DOHH2 (cell line): Measurements from ENCODE around the gene CIC.

ENCODE experiments used
- H3F3A ChIP-seq: fragments of 200-600 bp; sonication (generic), shearing (Covaris generic); 2 replicates; pipeline ENCODE4 v1.6.0; 2016; ENCODE audit warnings: antibody characterized with exemption, mild to moderate bottlenecking; ENCODE audit not compliant: control insufficient read depth, insufficient read depth
- H3K27ac ChIP-seq: fragments of 200-600 bp; sonication (generic); 2 replicates; pipeline ENCODE4 v1.5.1; 2014; ENCODE audit warnings: low read depth, mild to moderate bottlenecking, low read length, moderate library complexity
- H3K27me3 ChIP-seq: fragments of 200-600 bp; sonication (generic); 2 replicates; pipeline ENCODE4 v1.6.1; 2014; ENCODE audit warnings: mild to moderate bottlenecking, low read length, mixed read lengths; ENCODE audit not compliant: control insufficient read depth
- H3K36me3 ChIP-seq: fragments of 200-600 bp; sonication (generic); 2 replicates; pipeline ENCODE4 v1.6.1; 2014; ENCODE audit warnings: mild to moderate bottlenecking, low read length, moderate library complexity, mixed read lengths; ENCODE audit not compliant: control insufficient read depth
- H3K4me1 ChIP-seq: fragments of 200-600 bp; sonication (generic); 2 replicates; pipeline ENCODE4 v1.6.1; 2014; ENCODE audit warnings: mild to moderate bottlenecking, low read length, mixed read lengths; ENCODE audit not compliant: control insufficient read depth
- H3K4me2 ChIP-seq: fragments of 200-600 bp; sonication (generic); 2 replicates; pipeline ENCODE4 v1.6.0; 2014; ENCODE audit warnings: mild to moderate bottlenecking, low read length, moderate library complexity
- H3K4me3 ChIP-seq: fragments of 200-600 bp; sonication (generic); 2 replicates; pipeline ENCODE4 v1.5.1; 2014; ENCODE audit warnings: mild to moderate bottlenecking, low read length, mixed read lengths
- H3K79me2 ChIP-seq: fragments of 200-600 bp; sonication (generic); 2 replicates; pipeline ENCODE4 v1.6.1; 2014; ENCODE audit warnings: mild to moderate bottlenecking, low read length, mixed read lengths; ENCODE audit not compliant: control insufficient read depth
- H3K9me2 ChIP-seq: fragments of 200-600 bp; sonication (generic); replicated peaks from 2 replicates; pipeline ENCODE4 v1.6.1; 2014; ENCODE audit warnings: mild to moderate bottlenecking, low read length, mixed read lengths; ENCODE audit not compliant: control insufficient read depth
- H3K9me3 ChIP-seq: fragments of 200-600 bp; sonication (generic); 2 replicates; pipeline ENCODE4 v1.6.1; 2014; ENCODE audit warnings: antibody characterized with exemption, low read length, mixed read lengths; ENCODE audit not compliant: control insufficient read depth, insufficient read depth
- H4K20me1 ChIP-seq: fragments of 200-600 bp; sonication (generic); 2 replicates; pipeline ENCODE4 v1.6.0; 2014; ENCODE audit warnings: low read depth, mild to moderate bottlenecking, antibody characterized with exemption, low read length, moderate library complexity; ENCODE audit not compliant: control insufficient read depth, insufficient read depth
- CTCF ChIP-seq: fragments of 200-600 bp; sonication (generic); IDR thresholded peaks from one replicate; pipeline ENCODE4 v1.5.1; 2014; ENCODE audit warnings: antibody characterized with exemption, mild to moderate bottlenecking, low read depth, low read length; ENCODE audit not compliant: poor library complexity, severe bottlenecking
- EZH2phosphoT487 ChIP-seq: fragments of 200-600 bp; sonication (generic); IDR thresholded peaks from 2 replicates; pipeline ENCODE4 v1.6.1; 2017; ENCODE audit warnings: borderline replicate concordance, mild to moderate bottlenecking, antibody characterized with exemption, low read length, moderate library complexity, mixed read lengths

CIC gene

GRCh38 chr19:42323473-42323851, 54.4 kb downstream of the CIC start:
- H3K79me2 ChIP-seq = peaks cover 30% of the 10 kb centered on the region
- H3K4me3 ChIP-seq = no peak overlapping the region
- peaks cover 6% of the 10 kb centered on the region; the same call in 1 of the 2 replicates for H3F3A ChIP-seq
- H4K20me1 ChIP-seq = 0 out of 2 replicates have a peak, but pooled peaks cover 4% of the 10 kb centered on the region
- no peak overlapping the region for H3K27ac ChIP-seq
- peaks cover 4% of the 10 kb centered on the region for H3K36me3 ChIP-seq
- H3K9me2 ChIP-seq = no peaks in the 10 kb centered on the region
- no peak overlapping the region for H3K4me2 ChIP-seq
- no peaks in the 10 kb centered on the region for H3K27me3 ChIP-seq
- no peak for TF ChIP-seq CTCF
- TF ChIP-seq EZH2phosphoT487 = no peak
- peaks cover 30% of the 10 kb centered on the region for H3K4me1 ChIP-seq
- no peaks in the 10 kb centered on the region for H3K9me3 ChIP-seq

- H3K27me3 ChIP-seq = no peaks in the 10 kb centered on the region
- no peaks in the 10 kb centered on the region for H3K9me3 ChIP-seq
- peaks cover 27% of the 10 kb centered on the region for H3K4me1 ChIP-seq
- peak overlapping the region; percentile 78 for H3K4me3 ChIP-seq
- peaks cover 4% of the 10 kb centered on the region for H3K36me3 ChIP-seq
- H3K27ac ChIP-seq = no peak overlapping the region
- H3K79me2 ChIP-seq = peaks cover 36% of the 10 kb centered on the region
- no peaks in the 10 kb centered on the region for H3K9me2 ChIP-seq
- peak overlapping the region; percentile 92 for H3K4me2 ChIP-seq
- no peak for TF ChIP-seq CTCF
- no peak for TF ChIP-seq EZH2phosphoT487
- peaks cover 5% of the 10 kb centered on the region; the same call in 1 of the 2 replicates for H3F3A ChIP-seq
- H4K20me1 ChIP-seq = 0 out of 2 replicates have a peak, but pooled peaks cover 4% of the 10 kb centered on the region
Measured at GRCh38 chr19:42323852-42324654, 55.0 kb downstream of the CIC start.

GRCh38 chr19:42324655-42325307, 55.7 kb downstream of the CIC start:
- peak overlapping the region; percentile 78 for H3K4me3 ChIP-seq
- H3K27me3 ChIP-seq = no peaks in the 10 kb centered on the region
- H3F3A ChIP-seq = peaks cover 3% of the 10 kb centered on the region; the same call in 1 of the 2 replicates
- peaks cover 40% of the 10 kb centered on the region for H3K79me2 ChIP-seq
- peaks cover 27% of the 10 kb centered on the region for H3K4me1 ChIP-seq
- H3K36me3 ChIP-seq = peaks cover 4% of the 10 kb centered on the region
- H3K9me2 ChIP-seq = no peaks in the 10 kb centered on the region
- no peaks in the 10 kb centered on the region for H3K9me3 ChIP-seq
- no peak for TF ChIP-seq EZH2phosphoT487
- no peak for TF ChIP-seq CTCF
- H3K4me2 ChIP-seq = peak overlapping the region; percentile 92
- H4K20me1 ChIP-seq = 0 out of 2 replicates have a peak, but pooled peaks cover 4% of the 10 kb centered on the region
- H3K27ac ChIP-seq = no peak overlapping the region
